DLD1 (cell line): ENCODE results near the gene PCBD1.

Experiments used
- in situ Hi-C: cut with HindIII; loops from 2 replicates; pipeline ENCODE4 v1.10.0; 2017; ENCODE audit warnings: low sequenced_read_pairs

The PCBD1 gene

GRCh38 chr10:70905071-70906021, 17.0 kb upstream of the PCBD1 start:
- in situ Hi-C loops, result loop anchor here (10.0 kb wide), 1 partner anchor 69 kb away; no protein-coding TSS in a partner anchor

- in situ Hi-C loops, result loop anchor here (5.0 to 10.0 kb wide), 2 partner anchors 61 to 71 kb away; no protein-coding TSS in a partner anchor
Observed at GRCh38 chr10:70903262-70903921, 15.0 kb upstream of the PCBD1 start.

GRCh38 chr10:70902661-70903261, 14.4 kb upstream of the PCBD1 start:
- in situ Hi-C loops, result loop anchor here (5.0 to 10.0 kb wide), 2 partner anchors 60 to 72 kb away; no protein-coding TSS in a partner anchor

- in situ Hi-C loops, result loop anchor here (5.0 to 10.0 kb wide), 2 partner anchors 59 to 73 kb away; no protein-coding TSS in a partner anchor
Observed at GRCh38 chr10:70901276-70901878, 13.0 kb upstream of the PCBD1 start.

GRCh38 chr10:70899096-70899495, 10.7 kb upstream of the PCBD1 start:
- in situ Hi-C loops, result no loop called here

GRCh38 chr10:70898687-70899086, 10.3 kb upstream of the PCBD1 start:
- in situ Hi-C loops, result no loop called here

- in situ Hi-C loops, result no loop called here
Observed at GRCh38 chr10:70896551-70896950, 8.2 kb upstream of the PCBD1 start.

GRCh38 chr10:70894416-70894815, 6.1 kb upstream of the PCBD1 start:
- in situ Hi-C loops, result no loop called here

GRCh38 chr10:70893227-70894006, 5.1 kb upstream of the PCBD1 start:
- in situ Hi-C loops, result no loop called here

GRCh38 chr10:70892631-70893030, 4.3 kb upstream of the PCBD1 start:
- in situ Hi-C loops, result no loop called here

- in situ Hi-C loops, result no loop called here
Observed at GRCh38 chr10:70891627-70892026, 3.3 kb upstream of the PCBD1 start.

- in situ Hi-C loops, result no loop called here
Observed at GRCh38 chr10:70890917-70891431, 2.6 kb upstream of the PCBD1 start.

GRCh38 chr10:70889291-70889690, 926 bp upstream of the PCBD1 start:
- in situ Hi-C loops, result no loop called here

GRCh38 chr10:70886921-70887665, 1.3 kb downstream of the PCBD1 start:
- in situ Hi-C loops, result no loop called here

- in situ Hi-C loops, result no loop called here
Observed at GRCh38 chr10:70885931-70886903, 2.1 kb downstream of the PCBD1 start.

- in situ Hi-C loops, result no loop called here
Observed at GRCh38 chr10:70885481-70885880, 2.9 kb downstream of the PCBD1 start.

GRCh38 chr10:70884741-70885140, 3.6 kb downstream of the PCBD1 start:
- in situ Hi-C loops, result no loop called here

- in situ Hi-C loops, result no loop called here
Observed at GRCh38 chr10:70880077-70880534, 8.3 kb downstream of the PCBD1 start.
